OCI-LY7 (cell line): ENCODE data around the gene TRIM38. TPM values are rescaled to one million over a fixed set of nuclear protein-coding genes. Genes with fewer than 3 reads are reported as not detected.
A peak's percentile ranks its signal among the peaks of the same experiment; 100 is the strongest.

ENCODE experiments used
- BruUV-seq: library from RNA; stranded (reverse); fragments of 400-500 nt; replicated peaks from 2 replicates; lab custom pipeline; 2021; lab: Mats Ljungman, UMichigan
- CTCF ChIA-PET: fragments of 300-600 bp; sonication (Branson Sonifier 250); formaldehyde crosslinking; loops from one replicate; lab custom pipeline; 2022; ENCODE audit warnings: antibody characterized with exemption; ENCODE audit not compliant: unreplicated experiment; lab: Charles Lee
- POLR2A ChIA-PET: fragments of 300-600 bp; sonication (Branson Sonifier 250); formaldehyde crosslinking; loops from one replicate; lab custom pipeline; 2022; ENCODE audit warnings: antibody characterized with exemption; lab: Charles Lee
- DNase-seq: peaks from one replicate; pipeline ENCODE4 v3.0.0-alpha.2; 2015; ENCODE audit warnings: low spot score
- H2AFZ ChIP-seq: fragments of 200-600 bp; sonication (generic), shearing (Covaris generic); 2 replicates; pipeline ENCODE4 v1.6.1; 2014; ENCODE audit warnings: mild to moderate bottlenecking, antibody characterized with exemption, low read length, moderate library complexity
- H3K27ac ChIP-seq: fragments of 200-600 bp; sonication (generic); 2 replicates; pipeline ENCODE4 v1.5.1; 2014; ENCODE audit warnings: mixed run types, low read depth, mild to moderate bottlenecking, moderate library complexity, low read length, inconsistent platforms; ENCODE audit not compliant: poor library complexity, severe bottlenecking
- H3K36me3 ChIP-seq: fragments of 200-600 bp; sonication (generic); 2 replicates; pipeline ENCODE4 v1.6.1; 2014; ENCODE audit warnings: mild to moderate bottlenecking, antibody characterized with exemption, low read length, moderate library complexity, mixed read lengths; ENCODE audit not compliant: insufficient read depth
- H3K4me1 ChIP-seq: fragments of 200-600 bp; sonication (generic); 2 replicates; pipeline ENCODE4 v1.5.1; 2014; ENCODE audit warnings: mild to moderate bottlenecking, low read length; ENCODE audit not compliant: insufficient read depth, poor library complexity, severe bottlenecking
- H3K4me2 ChIP-seq: fragments of 200-600 bp; sonication (generic); 2 replicates; pipeline ENCODE4 v1.6.1; 2014; ENCODE audit warnings: mild to moderate bottlenecking, low read length
- H3K4me3 ChIP-seq: fragments of 200-600 bp; sonication (generic); 2 replicates; pipeline ENCODE4 v1.5.1; 2014; ENCODE audit warnings: mild to moderate bottlenecking, low read depth, low read length; ENCODE audit not compliant: poor library complexity, severe bottlenecking
- H3K79me2 ChIP-seq: fragments of 200-600 bp; sonication (generic); 2 replicates; pipeline ENCODE4 v1.6.1; 2016; ENCODE audit warnings: low read depth, mild to moderate bottlenecking, low read length, moderate library complexity, mixed read lengths; ENCODE audit not compliant: insufficient read depth
- H3K9me2 ChIP-seq: fragments of 200-600 bp; sonication (generic); 2 replicates; pipeline ENCODE4 v1.6.1; 2016; ENCODE audit warnings: mild to moderate bottlenecking, low read length, mixed read lengths; ENCODE audit not compliant: insufficient read depth
- H3K9me3 ChIP-seq: fragments of 200-600 bp; sonication (generic); 2 replicates; pipeline ENCODE4 v1.6.1; 2014; ENCODE audit warnings: mild to moderate bottlenecking, mixed run types, low read length, mixed read lengths
- H4K20me1 ChIP-seq: fragments of 200-600 bp; sonication (generic); 2 replicates; pipeline ENCODE4 v1.6.1; 2014; ENCODE audit warnings: mild to moderate bottlenecking, antibody characterized with exemption, low read length, moderate library complexity, mixed read lengths; ENCODE audit not compliant: insufficient read depth
- EZH2phosphoT487 ChIP-seq: fragments of 200-600 bp; sonication (generic); IDR thresholded peaks from 2 replicates; pipeline ENCODE4 v1.6.1; 2018; ENCODE audit warnings: low read depth, borderline replicate concordance, mild to moderate bottlenecking, mixed run types, antibody characterized with exemption, low read length, moderate library complexity, mixed read lengths
- intact Hi-C: fragments of 100-400 bp; cut with micrococcal nuclease; formaldehyde crosslinking; loops from one replicate; pipeline ENCODE4 v1.10.0; 2022; ENCODE audit not compliant: unreplicated experiment
- total RNA-seq, 2 experiments: library from RNA; depleted of rRNA in 1 of 2; stranded (reverse); fragments of >200 nt in 1 of 2; shearing (Covaris generic) in 1 of 2; gene quantifications; 2 replicates each; pipeline ENCODE4 v1.2.3, GENCODE V29; 2014 to 2022
- TF ChIP-seq, protein P1 (sequence below): fragments of 200-600 bp; sonication (generic); conservative IDR thresholded peaks from 2 replicates; pipeline ENCODE4 v1.5.1; 2014; ENCODE audit warnings: mild to moderate bottlenecking, antibody characterized with exemption, low read length, moderate library complexity, mixed read lengths

Gene TRIM38
- total RNA-seq, 2 experiments from 2014 or later = 12.8 to 14.8 TPM

DNA sequence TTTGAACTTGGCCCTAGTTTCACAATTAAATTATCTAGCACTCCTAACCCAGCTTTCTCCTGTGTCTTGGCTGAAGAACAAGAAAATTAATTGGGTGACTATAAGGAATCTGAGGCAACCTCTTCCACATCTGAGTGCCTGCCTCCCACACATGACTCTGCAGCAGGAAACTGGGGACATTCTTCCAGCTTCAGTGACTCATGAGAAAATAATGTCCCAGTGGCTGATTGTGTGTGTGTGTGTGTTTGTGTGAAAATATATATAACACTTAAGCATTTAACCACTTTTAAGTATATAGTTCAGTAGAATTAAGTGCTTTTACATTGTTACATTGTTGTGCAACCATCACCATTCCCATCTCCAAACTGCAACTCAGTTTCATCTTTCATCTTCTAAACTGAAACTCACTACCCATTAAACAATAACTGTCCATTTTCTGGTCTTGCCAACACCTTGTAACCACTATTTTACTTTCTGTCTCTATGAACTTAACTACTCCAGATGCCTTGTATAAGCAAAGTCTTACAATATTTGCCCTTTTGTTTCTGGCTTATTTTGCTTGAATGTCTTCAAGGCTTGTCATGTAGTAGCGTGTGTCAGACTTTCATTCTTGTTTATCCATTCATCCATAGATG, 8.7 kb downstream of the TRIM38 start:
- POLR2A ChIA-PET = interaction anchor here (1.4 kb wide), 1 partner anchor 10 kb away, joined by 3 read pairs; no protein-coding TSS in a partner anchor
- H4K20me1 ChIP-seq = no peaks in the 10 kb centered on the region
- CTCF ChIA-PET = interaction anchor here (0.9 kb wide), 1 partner anchor 9 kb away, joined by 3 read pairs; the partner anchor contains the start of gene TRIM38

DNA sequence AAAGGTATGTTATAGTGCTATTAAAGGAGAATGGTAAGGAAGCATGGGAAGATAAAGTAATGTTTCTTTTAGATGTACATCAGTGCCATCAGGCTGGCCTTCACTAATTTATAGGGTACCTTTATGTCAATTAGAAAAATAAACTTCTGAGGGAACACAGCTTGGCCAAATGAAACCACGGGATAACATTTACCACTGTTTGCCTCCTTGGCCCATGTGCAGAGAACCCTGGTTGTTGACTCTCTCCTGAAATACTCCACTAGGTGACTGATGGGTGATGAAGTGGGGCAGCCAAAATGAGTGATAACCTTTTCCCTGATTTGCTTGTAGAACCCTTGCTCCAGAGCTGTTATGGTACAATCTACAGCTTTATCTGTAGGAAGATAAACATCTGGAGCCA, 9.5 kb downstream of the TRIM38 start:
- POLR2A ChIA-PET = no interaction called here
- no peaks in the 10 kb centered on the region for H4K20me1 ChIP-seq
- no peak for DNase-seq
- no peak overlapping the region for H2AFZ ChIP-seq
- peaks cover 16% of the 10 kb centered on the region for H3K4me1 ChIP-seq
- TF ChIP-seq, protein P1, sequence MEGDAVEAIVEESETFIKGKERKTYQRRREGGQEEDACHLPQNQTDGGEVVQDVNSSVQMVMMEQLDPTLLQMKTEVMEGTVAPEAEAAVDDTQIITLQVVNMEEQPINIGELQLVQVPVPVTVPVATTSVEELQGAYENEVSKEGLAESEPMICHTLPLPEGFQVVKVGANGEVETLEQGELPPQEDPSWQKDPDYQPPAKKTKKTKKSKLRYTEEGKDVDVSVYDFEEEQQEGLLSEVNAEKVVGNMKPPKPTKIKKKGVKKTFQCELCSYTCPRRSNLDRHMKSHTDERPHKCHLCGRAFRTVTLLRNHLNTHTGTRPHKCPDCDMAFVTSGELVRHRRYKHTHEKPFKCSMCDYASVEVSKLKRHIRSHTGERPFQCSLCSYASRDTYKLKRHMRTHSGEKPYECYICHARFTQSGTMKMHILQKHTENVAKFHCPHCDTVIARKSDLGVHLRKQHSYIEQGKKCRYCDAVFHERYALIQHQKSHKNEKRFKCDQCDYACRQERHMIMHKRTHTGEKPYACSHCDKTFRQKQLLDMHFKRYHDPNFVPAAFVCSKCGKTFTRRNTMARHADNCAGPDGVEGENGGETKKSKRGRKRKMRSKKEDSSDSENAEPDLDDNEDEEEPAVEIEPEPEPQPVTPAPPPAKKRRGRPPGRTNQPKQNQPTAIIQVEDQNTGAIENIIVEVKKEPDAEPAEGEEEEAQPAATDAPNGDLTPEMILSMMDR = no peak
- no peak for TF ChIP-seq EZH2phosphoT487
- intact Hi-C loops = no loop called here
- no peak overlapping the region for H3K27ac ChIP-seq
- no peak overlapping the region for H3K4me2 ChIP-seq
- no peak overlapping the region for H3K4me3 ChIP-seq
- no peaks in the 10 kb centered on the region for H3K9me2 ChIP-seq
- peaks cover 14% of the 10 kb centered on the region for H3K79me2 ChIP-seq
- peaks cover 98% of the 10 kb centered on the region for H3K36me3 ChIP-seq
- no peaks in the 10 kb centered on the region for H3K9me3 ChIP-seq
- CTCF ChIA-PET = no interaction called here
- BruUV-seq = no TSS peak

More for the DNA sequence above, 8.7 kb downstream of the TRIM38 start:
- Histone ChIP-seq H3K36me3 (peaks cover 98% of the 10 kb centered on the region), H3K9me3 (no peaks in the 10 kb centered on the region), H3K4me1 (peaks cover 24% of the 10 kb centered on the region), H3K79me2 (peaks cover 21% of the 10 kb centered on the region), H3K4me2 (no peak overlapping the region), H3K27ac (no peak overlapping the region), H3K9me2 (no peaks in the 10 kb centered on the region), H2AFZ (no peak overlapping the region), H3K4me3 (no peak overlapping the region)
- intact Hi-C loops = no loop called here
- DNase-seq = no peak
- no TSS peak for BruUV-seq
- no peak for TF ChIP-seq EZH2phosphoT487
- TF ChIP-seq, protein P1 = no peak

DNA sequence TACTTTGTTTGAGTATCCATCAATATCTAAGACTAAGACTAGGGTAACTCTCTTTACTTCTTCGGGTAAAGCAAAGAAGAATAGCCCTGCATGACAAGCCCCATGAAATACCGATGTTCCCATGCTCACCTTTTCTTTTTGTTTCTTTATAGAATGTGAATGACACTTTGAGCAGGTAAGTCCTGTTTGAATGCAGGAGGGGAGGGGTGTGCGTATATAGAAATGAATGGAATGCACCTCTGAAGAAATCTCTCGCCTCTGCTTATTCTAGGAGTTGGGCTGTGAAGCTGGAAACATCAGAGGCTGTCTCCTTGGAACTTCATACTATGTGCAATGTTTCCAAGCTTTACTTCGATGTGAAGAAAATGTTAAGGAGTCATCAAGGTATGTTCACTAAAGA, 10.3 kb downstream of the TRIM38 start:
- Histone ChIP-seq H2AFZ (no peak overlapping the region), H3K4me3 (no peak overlapping the region), H4K20me1 (no peaks in the 10 kb centered on the region), H3K4me2 (no peak overlapping the region), H3K4me1 (peaks cover 8% of the 10 kb centered on the region), H3K36me3 (peaks cover 98% of the 10 kb centered on the region), H3K79me2 (peaks cover 6% of the 10 kb centered on the region), H3K27ac (no peak overlapping the region), H3K9me2 (no peaks in the 10 kb centered on the region), H3K9me3 (no peaks in the 10 kb centered on the region)
- BruUV-seq = TSS peak; percentile 1
- no peak for DNase-seq
- intact Hi-C loops = no loop called here
- ChIA-PET CTCF (no interaction called here), POLR2A (interaction anchor here (0.7 kb wide), 1 partner anchor 34 kb away, joined by 7 read pairs; no protein-coding TSS in a partner anchor)
- no peak for TF ChIP-seq EZH2phosphoT487
- TF ChIP-seq, protein P1 = no peak
